AG04450 (cell line): ENCODE results near the gene KRT34. TPM values are rescaled to one million over a fixed set of nuclear protein-coding genes. Genes with fewer than 3 reads are reported as not detected.
"Not testable (repeated sequence)": the region's sequence is repeated elsewhere in the genome, so short reads cannot be mapped to it uniquely, and the experiment has no call there.

Experiments
- CTCF ChIA-PET: fragments of 300-600, 350-600 bp; formaldehyde crosslinking; extraction: SDS; loops from one replicate; lab custom pipeline; 2022; ENCODE audit warnings: antibody characterized with exemption, inconsistent platforms; lab: Charles Lee
- POLR2A ChIA-PET: fragments of 350-600 bp; formaldehyde crosslinking; extraction: SDS; loops from one replicate; lab custom pipeline; 2021; ENCODE audit warnings: antibody characterized with exemption, inconsistent platforms; lab: Yijun Ruan, JAX
- DNase-seq: peaks from one replicate; pipeline ENCODE4 v3.0.0-alpha.2; 2011; ENCODE audit warnings: low read depth, low spot score
- H3K27ac ChIP-seq: one replicate; pipeline ENCODE4 v1.5.1; 2012; ENCODE audit warnings: low read depth, low read length, control low read depth
- H3K27me3 ChIP-seq: one replicate; pipeline ENCODE4 v1.6.0; 2012; ENCODE audit warnings: low read length; ENCODE audit not compliant: control insufficient read depth, insufficient read depth
- H3K4me3 ChIP-seq: 2 replicates; pipeline ENCODE4 v1.5.1; 2011; ENCODE audit warnings: mild to moderate bottlenecking, low read depth, low read length, control low read depth
- H3K9me3 ChIP-seq: 2 replicates; pipeline ENCODE4 v1.5.1; 2012; ENCODE audit warnings: low read length; ENCODE audit not compliant: control insufficient read depth, insufficient read depth
- polyA plus RNA-seq: library from polyadenylated mRNA; depleted of rRNA; stranded (reverse); fragments of >200 nt; gene quantifications from 2 replicates; pipeline ENCODE4 v1.2.3, GENCODE V29; 2011
- TF ChIP-seq, protein P1 (sequence below): IDR thresholded peaks from 2 replicates; pipeline ENCODE4 v1.5.1; 2011; ENCODE audit warnings: low read depth, low read length, control low read depth, inconsistent platforms

KRT34 gene
- polyA plus RNA-seq, 1 experiment: 0.27 TPM

DNA sequence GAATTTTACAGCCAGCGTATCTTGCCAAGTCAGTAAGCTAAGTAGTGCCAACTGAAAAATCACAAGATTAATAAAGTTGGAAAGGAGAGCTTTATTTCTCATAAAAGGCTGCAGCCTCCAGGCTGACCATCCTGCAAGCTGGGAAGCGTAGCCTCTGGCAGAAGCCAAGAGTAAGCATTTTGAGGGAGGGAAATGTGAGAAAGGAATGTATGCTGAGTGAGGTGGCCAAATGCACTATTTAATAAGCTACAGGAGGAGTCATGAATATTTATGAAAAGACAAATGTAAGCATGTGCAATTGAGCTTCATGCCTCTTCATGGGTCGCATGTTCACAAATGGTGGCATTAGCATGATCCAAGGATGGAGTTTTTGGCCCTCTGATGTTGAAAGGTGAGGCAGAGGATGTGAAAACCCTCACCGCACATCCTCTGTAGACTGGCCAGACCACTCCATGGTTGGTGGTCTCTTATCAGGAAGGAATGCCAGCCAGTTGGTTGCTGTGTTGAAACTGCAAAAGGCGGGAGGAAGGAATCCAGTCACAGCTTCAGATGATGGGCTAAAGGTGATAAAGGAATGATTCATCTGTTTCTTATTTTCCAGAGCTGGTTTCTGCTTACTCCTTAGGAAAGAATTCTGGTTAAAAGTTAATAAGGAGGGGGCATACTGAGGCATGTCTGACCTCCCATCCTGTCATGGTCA, 21.7 kb downstream of the KRT34 start:
- ChIA-PET CTCF (interaction anchor here (1.0 to 1.1 kb wide), 2 partner anchors 38 to 305 kb away, joined by 3 read pairs; no protein-coding TSS in a partner anchor), POLR2A (no interaction called here)
- TF ChIP-seq, protein P1, sequence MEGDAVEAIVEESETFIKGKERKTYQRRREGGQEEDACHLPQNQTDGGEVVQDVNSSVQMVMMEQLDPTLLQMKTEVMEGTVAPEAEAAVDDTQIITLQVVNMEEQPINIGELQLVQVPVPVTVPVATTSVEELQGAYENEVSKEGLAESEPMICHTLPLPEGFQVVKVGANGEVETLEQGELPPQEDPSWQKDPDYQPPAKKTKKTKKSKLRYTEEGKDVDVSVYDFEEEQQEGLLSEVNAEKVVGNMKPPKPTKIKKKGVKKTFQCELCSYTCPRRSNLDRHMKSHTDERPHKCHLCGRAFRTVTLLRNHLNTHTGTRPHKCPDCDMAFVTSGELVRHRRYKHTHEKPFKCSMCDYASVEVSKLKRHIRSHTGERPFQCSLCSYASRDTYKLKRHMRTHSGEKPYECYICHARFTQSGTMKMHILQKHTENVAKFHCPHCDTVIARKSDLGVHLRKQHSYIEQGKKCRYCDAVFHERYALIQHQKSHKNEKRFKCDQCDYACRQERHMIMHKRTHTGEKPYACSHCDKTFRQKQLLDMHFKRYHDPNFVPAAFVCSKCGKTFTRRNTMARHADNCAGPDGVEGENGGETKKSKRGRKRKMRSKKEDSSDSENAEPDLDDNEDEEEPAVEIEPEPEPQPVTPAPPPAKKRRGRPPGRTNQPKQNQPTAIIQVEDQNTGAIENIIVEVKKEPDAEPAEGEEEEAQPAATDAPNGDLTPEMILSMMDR: no peak
- H3K4me3 ChIP-seq: no peak overlapping the region
- no peaks in the 10 kb centered on the region; the same call in 1 of the 2 replicates for H3K9me3 ChIP-seq
- DNase-seq: no peak
- no peaks in the 10 kb centered on the region for H3K27me3 ChIP-seq
- H3K27ac ChIP-seq: no peak overlapping the region

DNA sequence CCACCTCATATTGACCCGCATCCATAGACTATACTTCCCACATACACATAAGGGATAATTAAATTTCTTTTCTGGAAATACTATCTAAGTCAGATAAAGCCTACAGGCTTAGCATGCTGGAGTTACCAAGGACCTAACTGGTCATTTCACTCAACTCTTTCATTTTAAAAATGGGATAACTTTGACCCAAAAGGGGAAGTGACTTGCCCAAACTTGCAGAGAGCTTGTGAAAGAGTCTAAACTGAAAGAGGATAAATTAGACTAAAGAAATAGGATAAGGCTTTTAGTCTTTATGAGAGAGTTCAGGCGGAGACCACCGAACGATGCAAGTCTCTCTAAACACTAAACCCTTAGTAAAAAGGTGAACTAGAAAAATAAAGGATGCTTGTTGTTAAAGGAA, 27.6 kb downstream of the KRT34 start:
- ChIA-PET POLR2A (no interaction called here), CTCF (no interaction called here)
- no peak overlapping the region for H3K27ac ChIP-seq
- DNase-seq: no peak
- H3K4me3 ChIP-seq: no peak overlapping the region
- H3K9me3 ChIP-seq: no peaks in the 10 kb centered on the region; the same call in 1 of the 2 replicates
- TF ChIP-seq, protein P1: no peak
- no peaks in the 10 kb centered on the region for H3K27me3 ChIP-seq

DNA sequence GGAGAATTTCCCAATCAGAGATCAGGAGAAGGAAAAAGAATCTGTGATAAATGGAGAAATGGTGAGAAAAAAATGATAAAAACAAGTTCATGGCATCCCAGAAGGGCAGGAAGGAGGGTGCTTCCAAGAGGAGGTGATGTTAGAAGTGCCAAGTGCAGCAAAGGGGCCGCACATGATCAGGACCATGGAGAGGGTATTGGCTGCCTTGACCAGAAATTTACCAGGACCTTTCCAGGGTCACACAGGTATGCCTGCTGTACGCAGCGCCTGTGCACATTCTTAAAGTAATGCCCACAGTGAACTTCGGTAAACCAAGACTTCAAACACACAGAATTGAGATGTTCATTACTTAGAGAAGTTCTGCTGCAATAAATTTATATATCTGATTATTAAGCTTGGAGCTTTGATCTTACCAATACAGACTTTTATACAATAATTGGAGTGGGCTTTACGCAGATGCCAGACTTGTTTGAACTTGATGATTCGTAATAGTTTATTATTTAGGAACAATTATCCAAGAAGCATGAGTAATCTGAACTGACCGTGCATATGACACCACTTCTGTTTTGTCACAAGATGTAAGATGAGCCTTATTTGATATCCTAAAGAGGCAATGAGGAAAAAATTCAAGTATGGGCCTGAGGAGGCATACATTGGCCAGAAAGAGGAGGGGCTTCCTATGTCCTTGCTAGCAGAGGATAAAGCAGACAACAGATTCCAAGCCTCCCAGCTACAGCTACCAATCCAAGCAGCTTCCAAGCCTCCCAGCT, 29.3 kb downstream of the KRT34 start:
- Histone ChIP-seq H3K9me3 (no peaks in the 10 kb centered on the region; the same call in 1 of the 2 replicates), H3K27me3 (no peaks in the 10 kb centered on the region), H3K27ac (no peak overlapping the region), H3K4me3 (no peak overlapping the region)
- TF ChIP-seq, protein P1: no peak
- DNase-seq: no peak
- CTCF ChIA-PET: no interaction called here
- POLR2A ChIA-PET: interaction anchor here (0.8 kb wide), 1 partner anchor 29 kb away, joined by 3 read pairs; the partner anchor contains the start of gene KRT34

DNA sequence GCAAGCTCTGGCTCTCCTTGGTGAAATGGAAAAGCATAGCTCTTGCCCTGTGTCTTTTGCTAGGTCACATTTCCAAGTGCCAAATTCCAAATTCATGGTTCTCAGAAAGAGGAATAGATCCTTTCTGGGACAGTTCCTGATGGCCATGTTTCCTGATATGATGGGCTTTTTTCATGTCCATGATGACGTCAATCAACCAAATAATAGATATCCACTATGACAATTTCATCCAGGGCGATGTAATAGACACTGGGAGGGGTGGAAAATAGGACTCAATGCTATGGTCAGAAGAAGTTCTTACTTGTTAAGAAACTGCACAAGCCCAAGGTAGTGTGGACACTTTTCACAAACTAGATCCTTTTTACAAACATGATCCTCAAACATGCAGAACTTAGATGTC, 30.9 kb downstream of the KRT34 start:
- Histone ChIP-seq H3K9me3 (no peaks in the 10 kb centered on the region; the same call in 1 of the 2 replicates), H3K27me3 (no peaks in the 10 kb centered on the region), H3K27ac (no peak overlapping the region), H3K4me3 (no peak overlapping the region)
- DNase-seq: no peak
- TF ChIP-seq, protein P1: no peak
- POLR2A ChIA-PET: no interaction called here
- CTCF ChIA-PET: no interaction called here

DNA sequence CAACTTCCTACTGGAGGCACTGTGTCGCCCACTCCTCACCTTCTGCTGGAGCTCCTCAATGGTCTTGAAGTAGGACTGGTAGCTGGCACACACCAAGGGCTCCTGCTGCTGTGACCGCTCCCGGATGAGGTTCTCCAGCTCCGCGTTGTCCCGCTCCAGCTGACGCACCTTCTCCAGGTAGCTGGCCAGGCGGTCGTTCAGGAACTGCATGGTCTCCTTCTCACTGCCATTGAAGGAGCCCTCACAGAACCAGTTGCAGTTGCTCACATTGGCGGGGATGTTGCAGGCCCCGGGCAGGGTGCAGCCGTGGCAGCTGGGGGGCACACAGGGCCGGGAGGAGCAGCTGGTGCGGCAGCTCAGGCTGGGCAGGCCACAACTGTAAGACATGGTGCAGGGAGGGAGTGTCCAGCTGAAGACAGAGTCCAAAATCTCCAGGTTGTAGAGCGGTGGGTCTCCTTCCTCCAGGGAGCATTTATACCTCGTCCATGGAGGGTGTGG, 31.7 kb downstream of the KRT34 start, which contains the start of gene KRT33A:
TSS of gene KRT33A (minus strand) at position 448 of the 498 bp plus-strand sequence. CDS start at position 387, 61 bp downstream.
- DNase-seq, POLR2A ChIA-PET, H3K4me3 ChIP-seq, H3K27ac ChIP-seq, H3K9me3 ChIP-seq, H3K27me3 ChIP-seq: not testable (repeated sequence)
- CTCF ChIA-PET: interaction anchor here (1.0 to 1.7 kb wide), 2 partner anchors 28 to 198 kb away, joined by 3 to 7 read pairs; no protein-coding TSS in a partner anchor
